HL-60 (cell line): Measurements from ENCODE around the gene XYLT1.
A peak's percentile ranks its signal among the peaks of the same experiment; 100 is the strongest.

Experiments used
- DNase-seq, 2 experiments: peaks; one replicate each; pipeline ENCODE4 v3.0.0-alpha.2; 2010 to 2020; ENCODE audit warnings: low read depth in 1 of 2, low spot score in 1 of 2
- H3K27ac ChIP-seq: fragments of 250-450 bp; sonication (Bioruptor Pico); replicated peaks from 2 replicates; pipeline ENCODE4 v1.5.1; 2020; ENCODE audit warnings: mild to moderate bottlenecking, moderate library complexity
- H3K27me3 ChIP-seq: fragments of 250-450 bp; sonication (Bioruptor Pico); 2 replicates; pipeline ENCODE4 v1.5.1; 2021; ENCODE audit warnings: mild to moderate bottlenecking, moderate library complexity; ENCODE audit not compliant: insufficient read depth, poor library complexity, severe bottlenecking
- H3K4me3 ChIP-seq: replicated peaks from 2 replicates; pipeline ENCODE4 v1.5.1; 2011; ENCODE audit warnings: mild to moderate bottlenecking, control low read depth, low read length; ENCODE audit not compliant: insufficient read depth
- CTCF ChIP-seq: IDR thresholded peaks from one replicate; pipeline ENCODE4 v1.5.1; 2011; ENCODE audit warnings: low read length, control low read depth, inconsistent platforms; ENCODE audit not compliant: insufficient read depth
- GABPA ChIP-seq: IDR thresholded peaks from 2 replicates; pipeline ENCODE4 v1.6.1; 2012; ENCODE audit warnings: low read depth
- POLR2AphosphoS5 ChIP-seq: IDR thresholded peaks from 2 replicates; pipeline ENCODE4 v1.6.1; 2012; ENCODE audit warnings: low read depth
- REST ChIP-seq: IDR thresholded peaks from 2 replicates; pipeline ENCODE4 v1.6.1; 2012; ENCODE audit warnings: low read depth; ENCODE audit not compliant: insufficient replicate concordance
- SPI1 ChIP-seq: IDR thresholded peaks from 2 replicates; pipeline ENCODE4 v1.6.1; 2012; ENCODE audit warnings: low read depth, mild to moderate bottlenecking, borderline replicate concordance

XYLT1 gene

GRCh38 chr16:17346621-17347569 is 123.9 kb downstream of the XYLT1 start:
- Histone ChIP-seq H3K27ac (peak overlapping the region; percentile 87), H3K4me3 (no peak overlapping the region), H3K27me3 (no peaks in the 10 kb centered on the region)
- no peak for DNase-seq
- TF ChIP-seq SPI1 (peak; percentile 13; the same call in 1 of the 2 replicates), REST (no peak)

GRCh38 chr16:17345043-17345442 is 125.7 kb downstream of the XYLT1 start:
- H3K27ac ChIP-seq: peak overlapping the region; percentile 87
- no peaks in the 10 kb centered on the region for H3K27me3 ChIP-seq
- TF ChIP-seq POLR2AphosphoS5 (no peak), SPI1 (peak; percentile 16; the same call in 1 of the 2 replicates)
- H3K4me3 ChIP-seq: no peak overlapping the region
- peak in 1 of 2 experiments; percentile 67 for DNase-seq

- H3K4me3 ChIP-seq: no peak overlapping the region
- no peak for TF ChIP-seq POLR2AphosphoS5
- TF ChIP-seq CTCF: no peak
- no peak for TF ChIP-seq SPI1
- H3K27ac ChIP-seq: peak overlapping the region; percentile 87
- no peaks in the 10 kb centered on the region for H3K27me3 ChIP-seq
- DNase-seq: peak in 1 of 2 experiments; percentile 59
These were observed 127.0 kb downstream of the XYLT1 start for GRCh38 chr16:17343728-17344127.

- peak; percentile 74 to 96 for DNase-seq
- no peaks in the 10 kb centered on the region for H3K27me3 ChIP-seq
- peak; percentile 92 for TF ChIP-seq POLR2AphosphoS5
- TF ChIP-seq GABPA: no peak
- H3K4me3 ChIP-seq: no peak overlapping the region
- H3K27ac ChIP-seq: peak overlapping the region; percentile 87
These were observed 127.7 kb downstream of the XYLT1 start for GRCh38 chr16:17343028-17343427.

GRCh38 chr16:17342031-17342430 is 128.7 kb downstream of the XYLT1 start:
- H3K27me3 ChIP-seq: no peaks in the 10 kb centered on the region
- H3K4me3 ChIP-seq: no peak overlapping the region
- peak; percentile 86 to 92 for DNase-seq
- no peak for TF ChIP-seq GABPA
- no peak for TF ChIP-seq CTCF
- no peak for TF ChIP-seq REST
- TF ChIP-seq POLR2AphosphoS5: peak; percentile 59; the same call in 1 of the 2 replicates
- peak; percentile 57; the same call in 1 of the 2 replicates for TF ChIP-seq SPI1
- peak overlapping the region; percentile 87 for H3K27ac ChIP-seq
